ENCODE results near the gene FLYWCH2. TPM values are rescaled to one million over a fixed set of nuclear protein-coding genes. Genes with fewer than 3 reads are reported as not detected.

FLYWCH2 gene
- total RNA-seq, 1 donor from 2014 or later, result 37.0 TPM

- DNase-seq, result peak; percentile 40
These were observed 468 bp downstream of the FLYWCH2 start for GRCh38 chr16:2883458-2883908.

GRCh38 chr16:2884041-2884451 is 1.0 kb downstream of the FLYWCH2 start:
- DNase-seq, result no peak

- no peak for DNase-seq
These were observed 11.2 kb downstream of the FLYWCH2 start for GRCh38 chr16:2894231-2894630.

- DNase-seq, result no peak
These were observed 12.8 kb downstream of the FLYWCH2 start for GRCh38 chr16:2895813-2896212.

DNA sequence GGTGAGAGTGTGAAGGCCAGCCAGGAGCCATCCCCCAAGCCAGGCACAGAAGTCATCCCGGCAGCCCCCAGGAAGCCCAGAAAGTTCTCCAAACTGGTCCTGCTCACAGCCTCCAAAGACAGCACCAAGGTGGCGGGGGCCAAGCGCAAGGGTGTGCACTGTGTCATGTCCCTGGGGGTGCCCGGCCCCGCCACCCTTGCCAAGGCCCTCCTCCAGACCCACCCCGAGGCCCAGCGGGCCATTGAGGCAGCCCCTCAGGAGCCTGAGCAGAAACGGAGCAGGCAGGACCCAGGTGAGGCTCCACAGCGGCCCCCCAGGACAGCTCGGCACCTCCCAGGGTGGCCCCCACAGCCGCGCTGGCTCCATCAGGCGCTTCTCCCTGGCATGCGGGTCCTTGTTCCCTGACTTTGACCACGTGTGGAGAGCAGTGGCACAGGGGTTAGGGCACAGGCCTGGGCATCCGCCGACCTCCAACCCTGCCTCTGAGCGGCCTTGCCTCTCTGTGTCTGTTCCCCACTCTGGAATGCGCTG is 13.5 kb downstream of the FLYWCH2 start:
- no peak for DNase-seq

GRCh38 chr16:2897110-2897509 is 14.1 kb downstream of the FLYWCH2 start:
- DNase-seq, result peak; percentile 14

DNA sequence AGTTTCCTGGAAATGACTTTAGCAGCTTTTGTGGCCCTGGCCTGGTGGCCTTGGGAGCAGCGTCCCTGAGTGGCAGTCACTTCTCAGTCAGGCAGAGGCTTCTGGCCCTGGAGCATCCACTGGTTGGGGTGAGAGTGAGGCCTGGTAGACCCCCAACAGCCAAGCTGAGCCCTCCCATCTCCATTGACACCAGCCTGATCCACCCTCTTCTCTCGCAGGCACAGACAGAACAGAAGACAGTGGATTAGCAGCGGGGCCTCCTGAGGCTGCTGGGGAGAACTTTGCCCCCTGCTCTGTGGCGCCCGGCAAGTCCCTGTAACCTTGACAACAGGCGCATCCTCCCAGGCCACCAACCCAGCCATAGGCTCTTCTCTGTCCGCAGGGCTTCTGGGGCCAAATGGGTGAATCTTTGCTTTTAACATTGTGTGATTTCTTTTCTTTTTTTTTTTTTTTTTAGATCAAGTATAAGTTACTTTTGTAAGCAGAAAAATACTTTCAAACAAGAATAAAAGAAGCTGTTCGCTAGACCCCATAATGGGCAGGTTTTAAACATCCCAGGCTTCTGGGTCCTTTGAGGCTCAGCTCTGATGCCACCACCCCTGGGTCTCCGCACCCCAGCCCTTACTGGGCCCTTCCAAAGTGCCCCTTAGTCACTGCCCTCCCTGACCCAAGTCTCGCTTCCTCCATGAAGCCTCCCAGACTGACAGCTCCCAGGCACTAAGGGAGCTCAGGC is 16.0 kb downstream of the FLYWCH2 start:
- no peak for DNase-seq

DNA sequence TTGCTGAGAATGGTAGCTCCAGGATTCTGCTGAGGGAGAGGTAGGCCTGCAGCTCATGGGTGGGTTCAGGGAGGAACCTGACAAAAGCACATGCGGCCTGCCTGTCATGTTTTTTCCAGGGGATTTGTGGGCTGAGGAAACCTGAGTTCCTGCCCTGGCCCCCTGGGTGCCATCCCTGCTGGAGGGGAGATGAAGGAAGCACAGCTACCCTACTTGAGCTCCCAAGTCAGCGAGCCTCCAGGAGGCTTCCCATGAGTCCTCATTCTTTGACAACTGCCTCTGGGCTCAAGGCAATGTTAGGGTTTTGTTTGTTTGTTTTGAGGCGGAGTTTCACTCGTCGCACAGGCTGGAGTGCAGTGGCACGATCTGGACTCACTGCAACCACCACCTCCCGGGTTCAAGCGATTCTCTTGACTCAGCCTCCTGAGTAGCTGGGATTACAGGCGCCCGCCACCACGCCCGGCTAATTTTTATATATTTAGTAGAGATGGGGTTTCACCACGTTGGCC is 16.6 kb downstream of the FLYWCH2 start:
- no peak for DNase-seq

- no peak for DNase-seq
These were observed 17.6 kb downstream of the FLYWCH2 start for GRCh38 chr16:2900526-2901075.

DNA sequence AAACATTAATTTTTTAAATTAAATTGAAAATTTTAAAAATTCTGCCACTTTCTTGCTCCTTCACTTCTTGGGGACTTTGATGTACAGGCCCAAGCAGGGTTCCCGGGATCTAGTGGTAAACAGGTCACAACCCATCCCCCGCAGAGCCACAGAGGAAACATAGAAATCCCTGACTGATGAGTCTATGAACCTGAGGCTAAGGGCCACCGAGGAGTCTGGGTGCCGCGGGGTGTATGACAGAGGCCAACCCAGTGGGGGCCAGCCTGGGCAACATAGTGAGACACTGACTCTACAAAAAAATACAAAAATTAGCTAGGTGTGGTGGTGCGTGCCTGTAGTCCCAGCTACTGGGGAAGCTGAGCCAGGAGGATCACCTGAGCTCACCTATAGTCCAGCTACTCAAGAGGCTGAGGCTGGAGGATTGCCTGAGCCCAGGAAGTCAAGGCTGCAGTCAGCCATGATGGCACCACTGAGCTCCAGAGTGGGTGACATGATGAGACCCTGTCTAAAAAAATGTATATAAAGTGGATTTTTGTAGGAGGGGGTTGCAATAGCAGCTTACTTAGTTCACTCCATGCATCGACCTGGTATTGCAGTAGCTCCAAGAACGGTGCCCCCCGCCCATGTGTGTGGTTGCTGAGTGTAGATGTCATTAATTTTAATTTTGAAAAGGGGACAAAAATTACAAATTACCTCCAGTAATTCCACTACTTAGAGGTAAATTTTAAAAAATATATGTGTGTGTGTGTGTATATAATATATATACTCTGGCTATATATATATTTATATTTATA is 19.5 kb downstream of the FLYWCH2 start:
- DNase-seq, result no peak

DNA sequence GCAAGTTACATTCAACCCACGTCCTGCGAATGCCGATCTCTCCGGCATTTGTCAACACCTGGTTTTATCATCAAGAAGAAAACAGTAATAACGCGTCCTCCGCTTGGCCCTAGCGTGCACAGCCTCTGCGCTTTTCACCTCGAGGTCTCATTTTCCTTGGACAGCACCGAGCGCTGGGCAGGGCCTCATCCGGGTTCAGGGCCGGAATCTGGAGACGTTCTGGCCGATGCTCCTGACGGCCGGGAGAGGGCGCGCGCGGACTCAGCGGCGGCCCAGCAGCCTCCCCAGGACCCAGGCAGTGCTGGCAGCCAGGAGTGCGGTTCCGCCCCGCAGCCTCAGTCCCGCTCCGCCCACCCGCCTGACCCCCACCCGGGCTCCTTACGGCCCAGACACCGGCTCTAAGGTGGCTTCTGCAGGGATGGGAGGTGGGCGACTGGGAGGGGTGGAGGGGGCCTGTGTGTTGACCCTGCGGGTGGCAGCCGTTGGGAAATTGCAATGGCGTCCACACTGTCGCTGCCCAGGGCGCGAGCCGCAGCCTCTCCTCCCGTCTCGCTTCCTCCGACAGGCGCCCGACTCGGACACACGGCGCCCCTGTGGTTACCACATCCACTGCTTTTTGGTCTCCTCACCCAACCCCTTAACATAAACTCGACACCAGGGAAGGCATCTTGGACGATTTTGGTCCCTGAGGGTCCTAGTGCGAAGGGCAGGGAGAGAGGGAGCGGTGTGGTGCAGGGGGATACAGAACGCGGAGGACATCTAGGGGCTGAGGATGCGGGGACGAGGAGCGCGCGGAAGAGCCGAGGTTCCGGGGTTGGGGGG is 21.3 kb downstream of the FLYWCH2 start:
- DNase-seq, result peak; percentile 91

DNA sequence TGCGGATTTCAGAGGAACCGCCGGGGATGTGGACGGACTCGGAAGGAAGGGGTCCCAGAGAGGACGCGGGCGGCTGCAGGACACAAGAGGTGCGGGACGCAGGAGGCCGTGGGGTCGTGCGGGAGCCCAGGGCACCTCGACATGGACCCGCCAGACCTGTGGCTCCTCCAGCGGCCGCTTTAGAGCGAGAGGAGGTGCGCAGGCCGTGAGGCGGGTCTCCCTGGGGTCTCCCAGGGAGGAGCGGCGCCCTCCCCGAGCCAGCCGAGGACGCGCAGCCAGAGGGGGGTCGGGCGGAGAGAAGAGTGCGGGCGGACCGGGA is 21.9 kb downstream of the FLYWCH2 start:
- DNase-seq, result no peak

DNA sequence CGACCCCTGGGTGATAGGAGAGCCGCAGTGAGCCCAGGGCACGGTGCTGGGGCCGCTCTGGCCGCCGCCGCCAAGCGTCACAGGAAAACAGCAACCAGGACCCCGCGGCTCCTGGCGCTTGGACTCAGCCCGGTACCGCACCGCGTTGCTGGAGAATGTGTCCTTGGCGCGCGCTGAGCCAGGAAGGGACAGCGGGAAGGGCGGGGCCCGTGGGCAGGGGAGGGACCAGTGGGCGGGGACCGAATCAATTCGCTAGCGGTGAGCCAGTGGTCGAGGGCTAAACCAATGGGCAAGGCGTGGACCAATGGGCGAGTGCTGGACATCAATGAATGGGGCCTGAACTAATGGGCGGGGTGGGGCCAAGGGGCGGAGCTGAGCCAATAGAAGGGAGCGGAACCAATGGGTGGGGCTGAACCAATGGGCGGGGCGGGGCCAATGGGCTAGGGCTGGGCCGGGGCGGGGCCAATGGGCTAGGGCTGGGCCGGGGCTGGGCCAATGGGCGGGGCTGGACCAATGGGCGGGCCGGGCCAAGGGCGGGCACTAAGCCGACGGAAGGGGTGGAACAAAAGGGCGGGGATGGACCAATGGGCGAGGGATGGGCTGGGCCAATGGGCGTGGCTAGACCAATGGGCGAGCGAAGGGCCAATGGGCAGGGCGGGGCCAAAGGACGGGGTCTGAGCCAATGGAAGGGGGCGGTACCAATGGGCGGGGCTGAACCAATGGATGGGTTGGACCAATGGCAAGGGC is 22.4 kb downstream of the FLYWCH2 start:
- peak; percentile 97 for DNase-seq

GRCh38 chr16:2905988-2906387 is 23.0 kb downstream of the FLYWCH2 start:
- DNase-seq, result no peak

GRCh38 chr16:2907084-2907753 is 24.2 kb downstream of the FLYWCH2 start:
- peak; percentile 65 for DNase-seq

GRCh38 chr16:2910441-2910969 is 27.5 kb downstream of the FLYWCH2 start:
- DNase-seq, result no peak

DNA sequence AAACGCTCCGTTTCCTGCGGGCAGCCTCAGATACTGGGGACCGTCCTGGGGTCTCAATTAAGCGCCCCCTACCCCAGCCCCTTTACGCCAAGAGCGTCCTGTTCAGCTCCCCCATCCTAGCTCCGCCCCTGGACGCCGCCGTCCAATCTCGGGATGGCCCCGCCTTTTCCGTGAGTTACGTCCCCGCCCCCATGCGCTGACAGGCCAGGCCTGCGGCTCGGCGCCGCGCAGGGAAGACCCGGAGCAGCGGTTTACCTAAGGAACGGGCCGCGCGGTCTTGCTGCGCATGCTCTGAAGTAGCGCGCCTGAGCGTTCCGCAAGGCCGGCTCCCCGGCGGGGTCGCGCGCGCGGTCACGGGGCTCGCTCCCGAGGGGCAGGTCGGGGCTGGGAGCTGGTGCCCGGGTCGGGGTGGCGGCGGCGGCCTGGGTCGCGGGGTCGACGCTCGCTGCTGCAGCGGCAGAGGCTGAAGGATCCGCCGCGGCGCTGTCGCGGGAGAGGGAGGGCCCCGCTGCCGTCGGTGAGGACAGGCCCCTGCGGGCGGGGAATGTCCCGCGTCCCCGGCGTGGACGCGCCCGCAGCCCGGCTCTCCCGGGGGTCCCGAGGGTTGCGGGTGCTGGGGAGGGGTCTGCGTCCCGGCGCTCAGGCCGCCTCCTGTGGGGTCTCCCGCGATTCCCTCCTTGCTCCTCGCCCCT is 28.8 kb downstream of the FLYWCH2 start, which contains the start of gene FLYWCH1:
FLYWCH1 (plus strand) TSS at position 294 of the 692 bp plus-strand sequence. CDS start 17,755 bp downstream, outside the sequence.
- peak; percentile 99 for DNase-seq

- DNase-seq, result peak; percentile 81
These were observed 29.6 kb downstream of the FLYWCH2 start for GRCh38 chr16:2912330-2913199.

- no peak for DNase-seq
These were observed 30.6 kb downstream of the FLYWCH2 start for GRCh38 chr16:2913603-2914002.

All from tongue (tissue), 2 donors.